Astrocyte (in vitro differentiated cells and primary cell): Measurements from ENCODE around the gene CHRDL2. TPM values are rescaled to one million over a fixed set of nuclear protein-coding genes. Genes with fewer than 3 reads are reported as not detected.
"Not testable (repeated sequence)": the region's sequence is repeated elsewhere in the genome, so short reads cannot be mapped to it uniquely, and the experiment has no call there.

ENCODE experiments used
- DNase-seq: peaks from one replicate; pipeline ENCODE4 v3.0.0-alpha.2; 2010; ENCODE audit warnings: low read depth
- FAIRE-seq: peaks from 2 replicates; lab custom pipeline; 2011; peaks lifted over from hg19 to GRCh38; lab: Jason Lieb, UNC
- H2AFZ ChIP-seq: 2 replicates; pipeline ENCODE4 v1.6.0; 2012; ENCODE audit warnings: low read depth, low read length, inconsistent platforms
- H3K27ac ChIP-seq: 2 replicates; pipeline ENCODE4 v1.5.1; 2011; ENCODE audit warnings: low read depth, low read length, inconsistent platforms
- H3K27me3 ChIP-seq: 2 replicates; pipeline ENCODE4 v1.6.0; 2011; ENCODE audit warnings: low read length, inconsistent platforms; ENCODE audit not compliant: insufficient read depth
- H3K36me3 ChIP-seq: 2 replicates; pipeline ENCODE4 v1.5.1; 2011; ENCODE audit warnings: low read length, inconsistent platforms; ENCODE audit not compliant: insufficient read depth
- H3K4me1 ChIP-seq: 2 replicates; pipeline ENCODE4 v1.5.1; 2011; ENCODE audit warnings: low read length, inconsistent platforms; ENCODE audit not compliant: insufficient read depth
- H3K4me2 ChIP-seq: 2 replicates; pipeline ENCODE4 v1.6.0; 2012; ENCODE audit warnings: low read length, inconsistent platforms
- H3K4me3 ChIP-seq: 2 replicates; pipeline ENCODE4 v1.5.1; 2011; ENCODE audit warnings: low read depth, mild to moderate bottlenecking, low read length, inconsistent platforms; ENCODE audit not compliant: insufficient read depth
- H3K79me2 ChIP-seq: 2 replicates; pipeline ENCODE4 v1.6.0; 2012; ENCODE audit warnings: mild to moderate bottlenecking, low read length, inconsistent platforms; ENCODE audit not compliant: insufficient read depth
- H3K9ac ChIP-seq: 2 replicates; pipeline ENCODE4 v1.6.0; 2012; ENCODE audit warnings: mild to moderate bottlenecking, low read length, inconsistent platforms
- H3K9me3 ChIP-seq: 2 replicates; pipeline ENCODE4 v1.5.1; 2012; ENCODE audit warnings: low read depth, mild to moderate bottlenecking, low read length, inconsistent platforms; ENCODE audit not compliant: insufficient read depth
- H4K20me1 ChIP-seq: 2 replicates; pipeline ENCODE4 v1.6.0; 2012; ENCODE audit warnings: low read length, inconsistent platforms; ENCODE audit not compliant: insufficient read depth
- H3K27ac Mint-ChIP-seq: one replicate; pipeline ENCODE4 v1.8.0; 2021; ENCODE audit warnings: mild to moderate bottlenecking, mixed read lengths; ENCODE audit not compliant: unreplicated experiment
- H3K27me3 Mint-ChIP-seq: one replicate; pipeline ENCODE4 v1.8.0; 2021; ENCODE audit warnings: low read depth, mixed read lengths; ENCODE audit not compliant: unreplicated experiment
- H3K36me3 Mint-ChIP-seq: one replicate; pipeline ENCODE4 v1.8.0; 2021; ENCODE audit warnings: low read depth, mixed read lengths; ENCODE audit not compliant: unreplicated experiment
- H3K4me1 Mint-ChIP-seq: one replicate; pipeline ENCODE4 v1.8.0; 2021; ENCODE audit warnings: low read depth, mixed read lengths; ENCODE audit not compliant: unreplicated experiment
- H3K4me3 Mint-ChIP-seq: one replicate; pipeline ENCODE4 v1.8.0; 2021; ENCODE audit warnings: mild to moderate bottlenecking, moderate library complexity, mixed read lengths; ENCODE audit not compliant: unreplicated experiment
- H3K9me3 Mint-ChIP-seq: one replicate; pipeline ENCODE4 v1.8.0; 2021; ENCODE audit warnings: mild to moderate bottlenecking, mixed read lengths; ENCODE audit not compliant: unreplicated experiment
- CTCF ChIP-seq: IDR thresholded peaks from 2 replicates; pipeline ENCODE4 v1.5.1; 2011; ENCODE audit warnings: low read depth, mild to moderate bottlenecking, inconsistent platforms, low read length, moderate library complexity; ENCODE audit not compliant: insufficient read depth
- EZH2 ChIP-seq: IDR thresholded peaks from 2 replicates; pipeline ENCODE4 v1.6.1; 2012; ENCODE audit warnings: mild to moderate bottlenecking, low read length, inconsistent platforms; ENCODE audit not compliant: insufficient read depth
- total RNA-seq: library from RNA; stranded (reverse); gene quantifications from 2 replicates; pipeline ENCODE4 v1.2.1, GENCODE V29; 2021

CHRDL2 gene
- total RNA-seq, 1 donor from 2014 or later: not detected

GRCh38 chr11:74662487-74663103 lies 68.6 kb downstream of the CHRDL2 start:
- H3K27ac Mint-ChIP-seq: no peak overlapping the region
- peaks cover 12% of the 10 kb centered on the region for H3K36me3 Mint-ChIP-seq
- no peak for FAIRE-seq
- Histone ChIP-seq H4K20me1 (no peaks in the 10 kb centered on the region), H2AFZ (no peak overlapping the region), H3K36me3 (no peaks in the 10 kb centered on the region), H3K4me3 (no peak overlapping the region), H3K4me1 (no peaks in the 10 kb centered on the region), H3K27me3 (no peaks in the 10 kb centered on the region), H3K9ac (no peak overlapping the region), H3K27ac (no peak overlapping the region), H3K4me2 (no peak overlapping the region), H3K79me2 (no peaks in the 10 kb centered on the region), H3K9me3 (no peaks in the 10 kb centered on the region)
- no peak for DNase-seq
- H3K4me1 Mint-ChIP-seq: no peaks in the 10 kb centered on the region
- no peak for TF ChIP-seq EZH2
- no peak for TF ChIP-seq CTCF
- H3K4me3 Mint-ChIP-seq: no peak overlapping the region
- H3K27me3 Mint-ChIP-seq: no peaks in the 10 kb centered on the region
- peaks cover 11% of the 10 kb centered on the region for H3K9me3 Mint-ChIP-seq

DNA sequence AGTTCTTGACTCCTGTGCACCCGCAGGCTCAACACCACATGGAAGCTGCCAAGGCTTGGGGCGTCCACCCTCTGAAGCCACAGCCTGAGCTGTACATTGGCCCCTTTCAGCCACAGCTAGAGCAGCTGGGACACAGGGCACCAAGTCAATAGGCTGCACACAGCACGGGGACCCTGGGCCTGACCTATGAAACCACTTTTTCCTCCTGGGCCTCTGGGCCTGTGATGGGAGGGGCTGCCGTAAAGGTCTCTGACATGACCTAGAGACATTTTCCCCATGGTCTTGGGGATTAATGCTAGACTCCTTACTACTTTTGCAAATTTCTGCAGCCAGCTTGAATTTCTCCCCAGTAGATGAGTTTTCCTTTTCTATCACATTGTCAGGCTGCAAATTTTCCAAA lies 72.1 kb downstream of the CHRDL2 start:
- H3K9me3 ChIP-seq, H3K9ac ChIP-seq, H3K79me2 ChIP-seq, H3K36me3 ChIP-seq, H3K27me3 ChIP-seq, FAIRE-seq, H3K27ac Mint-ChIP-seq, H4K20me1 ChIP-seq, H3K4me2 ChIP-seq, H3K27me3 Mint-ChIP-seq, H3K4me1 Mint-ChIP-seq, H2AFZ ChIP-seq, H3K4me3 Mint-ChIP-seq, H3K27ac ChIP-seq, H3K4me3 ChIP-seq, H3K4me1 ChIP-seq, DNase-seq: not testable (repeated sequence)
- Mint-ChIP-seq H3K9me3 (peaks cover 11% of the 10 kb centered on the region), H3K36me3 (peaks cover 12% of the 10 kb centered on the region)

DNA sequence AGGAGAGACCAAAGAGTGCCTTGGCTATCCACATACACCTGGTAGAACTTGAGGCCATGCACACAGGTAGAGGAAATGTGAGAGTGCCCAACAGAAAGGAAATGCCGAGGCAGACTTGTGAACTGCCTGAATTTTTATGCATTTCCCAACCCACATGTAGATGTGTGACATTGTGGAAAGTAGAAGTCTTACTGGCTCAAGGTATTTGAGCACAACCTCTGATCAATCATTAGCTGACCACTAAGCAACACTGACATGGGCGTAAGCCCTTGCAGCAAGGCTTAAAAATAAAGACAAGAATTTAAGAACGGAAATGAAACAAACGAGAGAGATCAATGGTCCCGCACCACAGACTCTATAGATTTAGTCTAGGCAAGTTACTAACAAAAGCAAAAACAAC lies 76.2 kb downstream of the CHRDL2 start:
- Histone ChIP-seq H3K4me2 (no peak overlapping the region), H3K9ac (no peak overlapping the region), H2AFZ (no peak overlapping the region), H3K27ac (no peak overlapping the region), H3K4me1 (no peaks in the 10 kb centered on the region), H3K36me3 (no peaks in the 10 kb centered on the region), H3K27me3 (no peaks in the 10 kb centered on the region), H3K4me3 (no peak overlapping the region), H3K79me2 (no peaks in the 10 kb centered on the region), H4K20me1 (no peaks in the 10 kb centered on the region), H3K9me3 (no peaks in the 10 kb centered on the region)
- Mint-ChIP-seq H3K27me3 (no peaks in the 10 kb centered on the region), H3K9me3 (peaks cover 13% of the 10 kb centered on the region), H3K4me1 (no peaks in the 10 kb centered on the region), H3K4me3 (no peak overlapping the region), H3K27ac (no peak overlapping the region), H3K36me3 (peaks cover 8% of the 10 kb centered on the region)
- FAIRE-seq: no peak
- no peak for DNase-seq
- TF ChIP-seq CTCF: no peak
- no peak for TF ChIP-seq EZH2
